ENCODE results near the gene VRK2. TPM values are rescaled to one million over a fixed set of nuclear protein-coding genes. Genes with fewer than 3 reads are reported as not detected.

Gene VRK2
- total and polyA plus RNA-seq, 10 donors, result 7.4 to 25.4 (median 22.7) TPM

- Histone ChIP-seq H3K27me3 (replicated peaks in 1 of 7) (no peaks in the 10 kb centered on the region), H3K9me3 (no peaks in the 10 kb centered on the region), H3K4me1 (peaks cover 0 to 27% (median 10%) of the 10 kb centered on the region in 6 donors), H3K4me3 (no peak overlapping the region), H3K27ac (no peak overlapping the region), H3K36me3 (no peaks in the 10 kb centered on the region)
- WGBS, 5 donors, result 47 to 62% (median 57%) methylated on average over 3 of the region's 3 CpGs
- DNase-seq, result no peak
- TF ChIP-seq POLR2AphosphoS5 (IDR thresholded peaks at IDR 0.05), result no peak
- TF ChIP-seq CTCF (IDR thresholded peaks at IDR 0.05 in 8 of 11, conservative IDR thresholded peaks at IDR 0.05 in 3 of 11), result no peak
- no peak for TF ChIP-seq POLR2A (IDR thresholded peaks at IDR 0.05)
- intact Hi-C loops (cut with DNase I; ENCODE audit: low total_unique reads), result no loop called here
Measured at GRCh38 chr2:58032016-58032763, 14.4 kb upstream of the VRK2 start.

- H3K27me3 ChIP-seq (replicated peaks in 1 of 7), result no peaks in the 10 kb centered on the region
- H3K27ac ChIP-seq, result no peak overlapping the region
- WGBS, 5 donors, result 75 to 93% (median 86%) methylated on average over 1 of the region's 1 CpG
- DNase-seq, result no peak
- H3K4me3 ChIP-seq, result no peak overlapping the region
- H3K36me3 ChIP-seq, result no peaks in the 10 kb centered on the region
- peaks cover 0 to 27% (median 10%) of the 10 kb centered on the region in 6 donors for H3K4me1 ChIP-seq
- H3K9me3 ChIP-seq, result no peaks in the 10 kb centered on the region
- intact Hi-C loops (cut with DNase I; ENCODE audit: low total_unique reads), result no loop called here
- TF ChIP-seq POLR2A (IDR thresholded peaks at IDR 0.05) (no peak), CTCF (IDR thresholded peaks at IDR 0.05 in 8 of 11, conservative IDR thresholded peaks at IDR 0.05 in 3 of 11) (no peak), POLR2AphosphoS5 (IDR thresholded peaks at IDR 0.05) (no peak)
Measured at GRCh38 chr2:58032764-58033080, 13.9 kb upstream of the VRK2 start.

GRCh38 chr2:58033530-58033929, 13.1 kb upstream of the VRK2 start:
- Histone ChIP-seq H3K27me3 (replicated peaks in 1 of 7) (no peaks in the 10 kb centered on the region), H3K36me3 (no peaks in the 10 kb centered on the region), H3K27ac (no peak overlapping the region), H3K9me3 (no peaks in the 10 kb centered on the region), H3K4me3 (no peak overlapping the region), H3K4me1 (peaks cover 0 to 31% (median 11%) of the 10 kb centered on the region in 6 donors)
- TF ChIP-seq POLR2A (IDR thresholded peaks at IDR 0.05) (no peak), CTCF (IDR thresholded peaks at IDR 0.05 in 8 of 11, conservative IDR thresholded peaks at IDR 0.05 in 3 of 11) (no peak), POLR2AphosphoS5 (IDR thresholded peaks at IDR 0.05) (no peak)
- no peak for DNase-seq
- intact Hi-C loops (cut with DNase I; ENCODE audit: low total_unique reads), result no loop called here

- Histone ChIP-seq H3K4me3 (no peak overlapping the region), H3K27ac (no peak overlapping the region), H3K4me1 (peaks cover 0 to 49% (median 23%) of the 10 kb centered on the region in 6 donors), H3K9me3 (no peaks in the 10 kb centered on the region), H3K27me3 (replicated peaks in 1 of 7) (no peaks in the 10 kb centered on the region), H3K36me3 (no peaks in the 10 kb centered on the region)
- TF ChIP-seq POLR2A (IDR thresholded peaks at IDR 0.05), result no peak
- no peak for TF ChIP-seq CTCF (IDR thresholded peaks at IDR 0.05 in 8 of 11, conservative IDR thresholded peaks at IDR 0.05 in 3 of 11)
- no peak for TF ChIP-seq POLR2AphosphoS5 (IDR thresholded peaks at IDR 0.05)
- intact Hi-C loops (cut with DNase I; ENCODE audit: low total_unique reads), result no loop called here
- WGBS, 5 donors, result 70 to 77% (median 73%) methylated on average over 3 of the region's 3 CpGs
- no peak for DNase-seq
Measured at GRCh38 chr2:58035352-58035751, 11.3 kb upstream of the VRK2 start.

Measured in spleen (tissue), 11 donors.